ENCODE measurements around the gene RNASE11. TPM values are rescaled to one million over a fixed set of nuclear protein-coding genes. Genes with fewer than 3 reads are reported as not detected.
"Not testable (repeated sequence)": the region's sequence is repeated elsewhere in the genome, so short reads cannot be mapped to it uniquely, and the experiment has no call there.

RNASE11 gene
- total RNA-seq, 2 donors from 2014 or later = not detected

GRCh38 chr14:20620798-20621478 is 33.1 kb upstream of the RNASE11 start:
- Mint-ChIP-seq H3K9me3 (no peaks in the 10 kb centered on the region), H3K36me3 (ENCODE audit: low read depth) (peaks cover 12% of the 10 kb centered on the region), H3K4me3 (no peak overlapping the region), H3K27me3 (peaks cover 19% of the 10 kb centered on the region), H3K4me1 (peaks cover 29% of the 10 kb centered on the region), H3K27ac (no peak overlapping the region)
- ATAC-seq (replicated peaks) = no peak

- Mint-ChIP-seq H3K27me3 (peaks cover 13% of the 10 kb centered on the region), H3K4me1 (peaks cover 21% of the 10 kb centered on the region)
- not testable (repeated sequence) for H3K36me3 Mint-ChIP-seq (ENCODE audit: low read depth); H3K27ac Mint-ChIP-seq; H3K4me3 Mint-ChIP-seq; H3K9me3 Mint-ChIP-seq; ATAC-seq (replicated peaks)
These were observed 31.9 kb upstream of the RNASE11 start for GRCh38 chr14:20619688-20620087.

GRCh38 chr14:20618271-20618749 is 30.5 kb upstream of the RNASE11 start:
- no peak overlapping the region for H3K4me3 Mint-ChIP-seq
- no peaks in the 10 kb centered on the region for H3K36me3 Mint-ChIP-seq (ENCODE audit: low read depth)
- H3K27me3 Mint-ChIP-seq = peaks cover 5% of the 10 kb centered on the region
- no peaks in the 10 kb centered on the region for H3K9me3 Mint-ChIP-seq
- no peak for ATAC-seq (replicated peaks)
- peaks cover 13% of the 10 kb centered on the region for H3K4me1 Mint-ChIP-seq
- H3K27ac Mint-ChIP-seq = peak overlapping the region; percentile 56

- no peaks in the 10 kb centered on the region for H3K36me3 Mint-ChIP-seq (ENCODE audit: low read depth)
- peaks cover 13% of the 10 kb centered on the region for H3K4me1 Mint-ChIP-seq
- H3K27ac Mint-ChIP-seq = peak overlapping the region; percentile 56
- no peaks in the 10 kb centered on the region for H3K9me3 Mint-ChIP-seq
- peaks cover under 1% of the 10 kb centered on the region for H3K27me3 Mint-ChIP-seq
- no peak for ATAC-seq (replicated peaks)
- H3K4me3 Mint-ChIP-seq = no peak overlapping the region
These were observed 29.6 kb upstream of the RNASE11 start for GRCh38 chr14:20617138-20618003.

- no peaks in the 10 kb centered on the region for H3K36me3 Mint-ChIP-seq (ENCODE audit: low read depth)
- H3K27me3 Mint-ChIP-seq = no peaks in the 10 kb centered on the region
- H3K27ac Mint-ChIP-seq = no peak overlapping the region
- no peak for ATAC-seq (replicated peaks)
- peaks cover 13% of the 10 kb centered on the region for H3K4me1 Mint-ChIP-seq
- H3K9me3 Mint-ChIP-seq = no peaks in the 10 kb centered on the region
- H3K4me3 Mint-ChIP-seq = no peak overlapping the region
These were observed 28.2 kb upstream of the RNASE11 start for GRCh38 chr14:20615996-20616395.

GRCh38 chr14:20614038-20614840 is 26.4 kb upstream of the RNASE11 start:
- H3K4me3 Mint-ChIP-seq = no peak overlapping the region
- no peak overlapping the region for H3K27ac Mint-ChIP-seq
- peak; percentile 33 for ATAC-seq (replicated peaks)
- no peaks in the 10 kb centered on the region for H3K36me3 Mint-ChIP-seq (ENCODE audit: low read depth)
- peaks cover 13% of the 10 kb centered on the region for H3K4me1 Mint-ChIP-seq
- H3K27me3 Mint-ChIP-seq = no peaks in the 10 kb centered on the region
- H3K9me3 Mint-ChIP-seq = no peaks in the 10 kb centered on the region

GRCh38 chr14:20613094-20614037 is 25.6 kb upstream of the RNASE11 start:
- no peaks in the 10 kb centered on the region for H3K9me3 Mint-ChIP-seq
- H3K27me3 Mint-ChIP-seq = no peaks in the 10 kb centered on the region
- H3K36me3 Mint-ChIP-seq (ENCODE audit: low read depth) = no peaks in the 10 kb centered on the region
- no peak overlapping the region for H3K4me3 Mint-ChIP-seq
- ATAC-seq (replicated peaks) = peak; percentile 82
- peaks cover 13% of the 10 kb centered on the region for H3K4me1 Mint-ChIP-seq
- no peak overlapping the region for H3K27ac Mint-ChIP-seq

- no peak overlapping the region for H3K27ac Mint-ChIP-seq
- ATAC-seq (replicated peaks) = no peak
- no peaks in the 10 kb centered on the region for H3K27me3 Mint-ChIP-seq
- peaks cover 10% of the 10 kb centered on the region for H3K4me1 Mint-ChIP-seq
- no peaks in the 10 kb centered on the region for H3K9me3 Mint-ChIP-seq
- no peaks in the 10 kb centered on the region for H3K36me3 Mint-ChIP-seq (ENCODE audit: low read depth)
- no peak overlapping the region for H3K4me3 Mint-ChIP-seq
These were observed 24.6 kb upstream of the RNASE11 start for GRCh38 chr14:20612403-20612802.

- Mint-ChIP-seq H3K36me3 (ENCODE audit: low read depth) (no peaks in the 10 kb centered on the region), H3K9me3 (no peaks in the 10 kb centered on the region), H3K27ac (no peak overlapping the region), H3K4me3 (no peak overlapping the region), H3K27me3 (no peaks in the 10 kb centered on the region), H3K4me1 (peaks cover 14% of the 10 kb centered on the region)
- no peak for ATAC-seq (replicated peaks)
These were observed 23.5 kb upstream of the RNASE11 start for GRCh38 chr14:20611277-20611676.

- no peak overlapping the region for H3K4me3 Mint-ChIP-seq
- H3K9me3 Mint-ChIP-seq = no peaks in the 10 kb centered on the region
These were observed 22.4 kb upstream of the RNASE11 start for GRCh38 chr14:20610002-20610765.

GRCh38 chr14:20609215-20610001 is 21.6 kb upstream of the RNASE11 start:
- Mint-ChIP-seq H3K36me3 (ENCODE audit: low read depth) (no peaks in the 10 kb centered on the region), H3K27me3 (no peaks in the 10 kb centered on the region), H3K4me1 (peaks cover 8% of the 10 kb centered on the region), H3K4me3 (no peak overlapping the region), H3K27ac (no peak overlapping the region), H3K9me3 (no peaks in the 10 kb centered on the region)
- peak; percentile 18 for ATAC-seq (replicated peaks)

More at GRCh38 chr14:20610002-20610765, 22.4 kb upstream of the RNASE11 start:
- ATAC-seq (replicated peaks) = peak; percentile 36
- Mint-ChIP-seq H3K4me1 (peaks cover 14% of the 10 kb centered on the region), H3K27ac (no peak overlapping the region), H3K27me3 (no peaks in the 10 kb centered on the region), H3K36me3 (ENCODE audit: low read depth) (no peaks in the 10 kb centered on the region)

GRCh38 chr14:20608383-20609110 is 20.7 kb upstream of the RNASE11 start:
- Mint-ChIP-seq H3K36me3 (ENCODE audit: low read depth) (no peaks in the 10 kb centered on the region), H3K4me3 (no peak overlapping the region), H3K9me3 (no peaks in the 10 kb centered on the region), H3K4me1 (peaks cover 8% of the 10 kb centered on the region), H3K27me3 (no peaks in the 10 kb centered on the region), H3K27ac (no peak overlapping the region)
- ATAC-seq (replicated peaks) = no peak

Data from activated T-helper 17 cell treated with anti-CD3 and anti-CD28 coated beads, Interleukin-2, amount 50 U/mL, for 72 hours (primary cell).